ENCODE measurements around the gene PCSK9.

DNA sequence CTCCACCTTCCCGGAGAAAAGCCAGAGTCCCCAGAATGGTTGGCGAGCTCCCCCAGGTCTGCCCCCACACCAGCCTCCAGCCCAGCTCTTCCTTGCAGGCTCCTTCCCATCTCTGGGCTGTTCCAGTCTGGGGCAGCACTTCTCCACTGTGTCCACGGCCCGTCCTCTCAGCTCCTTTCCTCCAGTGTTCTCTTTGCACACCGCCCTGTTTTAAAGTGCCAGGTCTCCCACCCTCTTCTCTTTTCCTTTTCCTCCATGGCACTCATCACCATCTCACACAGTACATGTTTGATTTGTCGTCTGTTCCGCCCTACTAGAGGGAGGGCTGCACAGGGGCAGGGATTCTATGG is 6.1 kb upstream of the PCSK9 start:
- TF ChIP-seq, protein P1, sequence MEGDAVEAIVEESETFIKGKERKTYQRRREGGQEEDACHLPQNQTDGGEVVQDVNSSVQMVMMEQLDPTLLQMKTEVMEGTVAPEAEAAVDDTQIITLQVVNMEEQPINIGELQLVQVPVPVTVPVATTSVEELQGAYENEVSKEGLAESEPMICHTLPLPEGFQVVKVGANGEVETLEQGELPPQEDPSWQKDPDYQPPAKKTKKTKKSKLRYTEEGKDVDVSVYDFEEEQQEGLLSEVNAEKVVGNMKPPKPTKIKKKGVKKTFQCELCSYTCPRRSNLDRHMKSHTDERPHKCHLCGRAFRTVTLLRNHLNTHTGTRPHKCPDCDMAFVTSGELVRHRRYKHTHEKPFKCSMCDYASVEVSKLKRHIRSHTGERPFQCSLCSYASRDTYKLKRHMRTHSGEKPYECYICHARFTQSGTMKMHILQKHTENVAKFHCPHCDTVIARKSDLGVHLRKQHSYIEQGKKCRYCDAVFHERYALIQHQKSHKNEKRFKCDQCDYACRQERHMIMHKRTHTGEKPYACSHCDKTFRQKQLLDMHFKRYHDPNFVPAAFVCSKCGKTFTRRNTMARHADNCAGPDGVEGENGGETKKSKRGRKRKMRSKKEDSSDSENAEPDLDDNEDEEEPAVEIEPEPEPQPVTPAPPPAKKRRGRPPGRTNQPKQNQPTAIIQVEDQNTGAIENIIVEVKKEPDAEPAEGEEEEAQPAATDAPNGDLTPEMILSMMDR (IDR thresholded peaks at IDR 0.05; ENCODE audit: insufficient read depth, low read depth, low read length), result no peak
- TF ChIP-seq EZH2 (IDR thresholded peaks at IDR 0.05; ENCODE audit: insufficient read depth, low read length), result no peak
